Naive B cell (primary cell): ENCODE results near the gene SMIM38. TPM values are rescaled to one million over a fixed set of nuclear protein-coding genes. Genes with fewer than 3 reads are reported as not detected.
"Not testable (repeated sequence)": the region's sequence is repeated elsewhere in the genome, so short reads cannot be mapped to it uniquely, and the experiment has no call there.

Experiments used
- ATAC-seq, 2 donors: fragments of 150-1000 bp; cut with Tn5 transposase; 2 replicates each; pipeline ENCODE4 v1.10.0; 2021; ENCODE audit warnings: low read depth in 2 of 2, mild to moderate bottlenecking in 2 of 2, moderate library complexity in 2 of 2
- DNase-seq: peaks from one replicate; pipeline ENCODE4 v3.0.0; 2022
- H3K27ac Mint-ChIP-seq, 6 donors: one replicate each; pipeline ENCODE4 v1.8.0; 2020 to 2022; ENCODE audit warnings: mild to moderate bottlenecking in 6 of 6, mixed read lengths in 6 of 6, moderate library complexity in 5 of 6, inconsistent platforms in 2 of 6
- H3K27me3 Mint-ChIP-seq, 3 donors: one replicate each; pipeline ENCODE4 v1.8.0; 2021 to 2022; ENCODE audit warnings: mixed read lengths in 3 of 3, mild to moderate bottlenecking in 1 of 3
- H3K36me3 Mint-ChIP-seq, 2 donors: one replicate each; pipeline ENCODE4 v1.8.0; 2020 to 2022; ENCODE audit warnings: mixed read lengths in 2 of 2, inconsistent platforms in 1 of 2, mild to moderate bottlenecking in 1 of 2
- H3K4me1 Mint-ChIP-seq, 3 donors: one replicate each; pipeline ENCODE4 v1.8.0; 2020 to 2022; ENCODE audit warnings: mixed read lengths in 3 of 3, inconsistent platforms in 1 of 3, mild to moderate bottlenecking in 1 of 3, moderate library complexity in 1 of 3
- H3K4me3 Mint-ChIP-seq, 8 donors: one replicate each; pipeline ENCODE4 v1.8.0; 2020 to 2022; ENCODE audit warnings: mild to moderate bottlenecking in 8 of 8, mixed read lengths in 8 of 8, moderate library complexity in 8 of 8, inconsistent platforms in 2 of 8
- H3K9me3 Mint-ChIP-seq, 7 donors: one replicate each; pipeline ENCODE4 v1.8.0; 2020 to 2022; ENCODE audit warnings: mixed read lengths in 7 of 7, mild to moderate bottlenecking in 5 of 7, inconsistent platforms in 2 of 7, moderate library complexity in 1 of 7
- polyA plus RNA-seq, 6 donors: library from polyadenylated mRNA; unstranded; fragments of 300-500 nt; fragmentation: Illumina TruSeq; gene quantifications; one replicate each; pipeline ENCODE4 v1.2.3, GENCODE V29; 2021; ENCODE audit warnings: low read depth in 6 of 6

Gene SMIM38
- polyA plus RNA-seq, 6 donors from 2014 or later, result not detected

DNA sequence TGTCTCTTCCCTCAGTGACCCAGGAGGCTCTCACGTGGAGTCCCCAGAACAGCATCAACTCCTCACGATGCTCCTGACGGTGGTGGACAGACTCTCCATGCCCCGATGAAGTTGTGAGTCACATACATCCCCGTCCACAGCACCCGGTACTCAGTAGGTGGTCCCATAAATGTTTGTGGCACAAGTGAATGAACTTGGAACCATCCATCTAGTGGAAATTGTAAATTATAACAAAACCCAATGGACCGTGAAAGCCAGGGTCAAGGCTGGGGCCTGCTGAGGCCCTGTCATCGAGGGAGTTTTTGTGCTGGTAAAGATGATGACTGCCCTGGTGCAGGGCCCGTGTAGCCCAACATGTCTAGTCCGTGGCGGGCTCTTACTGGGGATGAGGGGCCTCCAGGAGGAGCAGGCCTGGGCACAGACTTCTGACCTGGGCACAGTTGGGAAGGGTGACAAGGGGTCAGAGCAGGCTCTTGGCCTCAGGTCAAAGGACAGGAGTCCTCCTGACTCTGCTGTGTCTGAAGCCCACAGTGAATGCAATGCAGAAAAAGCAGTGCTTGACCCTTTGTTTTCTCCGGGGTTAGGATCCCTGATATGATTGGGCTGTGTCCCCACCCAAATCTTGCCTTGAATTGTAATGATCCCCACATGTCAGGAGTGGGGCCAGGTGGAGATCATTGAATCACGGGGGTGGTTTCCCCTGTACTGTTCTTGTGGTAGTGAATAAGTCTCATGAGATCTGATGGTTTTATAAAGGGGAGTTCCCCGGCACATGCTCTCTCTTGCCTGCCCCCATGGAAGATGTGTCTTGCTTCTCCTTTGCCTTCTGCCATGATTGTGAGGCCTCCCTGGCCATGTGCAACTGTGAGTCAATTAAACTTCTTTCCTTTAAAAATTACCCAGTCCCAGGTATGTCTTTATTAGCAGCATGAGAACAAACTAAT lies 20.0 kb upstream of the SMIM38 start:
- Mint-ChIP-seq H3K4me3 (no peak overlapping the region), H3K27me3 (no peaks in the 10 kb centered on the region), H3K27ac (no peak overlapping the region), H3K36me3 (peaks cover 0 to 5% of the 10 kb centered on the region in 2 donors), H3K9me3 (peaks cover 0 to 19% (median 8%) of the 10 kb centered on the region in 7 donors), H3K4me1 (peaks cover 4 to 27% (median 6%) of the 10 kb centered on the region in 3 donors)
- DNase-seq (no peak), ATAC-seq (no peak)

DNA sequence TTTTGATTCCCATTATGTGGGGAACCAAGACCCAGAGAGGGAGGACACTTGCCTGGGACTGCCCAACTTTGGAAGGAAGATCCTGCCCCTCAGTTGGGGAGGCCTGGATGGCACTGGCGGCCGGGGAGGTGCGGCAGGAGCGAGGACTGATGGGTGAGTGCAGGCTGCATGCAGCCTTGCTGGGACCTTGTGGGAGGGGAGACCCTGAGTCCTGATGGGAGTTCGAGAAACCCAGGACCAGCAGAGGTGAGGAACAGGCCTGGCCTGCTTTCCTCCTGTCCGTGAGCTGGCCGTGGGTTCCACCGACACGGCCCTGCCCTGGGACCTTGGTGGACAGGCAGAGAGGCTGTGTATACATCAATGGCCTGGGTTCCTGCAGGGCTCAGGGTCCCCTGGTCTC lies 19.3 kb upstream of the SMIM38 start:
- Mint-ChIP-seq H3K27me3 (no peaks in the 10 kb centered on the region), H3K4me3 (no peak overlapping the region), H3K4me1 (peaks cover 4 to 29% (median 6%) of the 10 kb centered on the region in 3 donors), H3K9me3 (peaks cover under 1 to 27% (median 12%) of the 10 kb centered on the region in 7 donors), H3K36me3 (peaks cover under 1 to 5% of the 10 kb centered on the region in 2 donors), H3K27ac (no peak overlapping the region)
- ATAC-seq (no peak), DNase-seq (no peak)

DNA sequence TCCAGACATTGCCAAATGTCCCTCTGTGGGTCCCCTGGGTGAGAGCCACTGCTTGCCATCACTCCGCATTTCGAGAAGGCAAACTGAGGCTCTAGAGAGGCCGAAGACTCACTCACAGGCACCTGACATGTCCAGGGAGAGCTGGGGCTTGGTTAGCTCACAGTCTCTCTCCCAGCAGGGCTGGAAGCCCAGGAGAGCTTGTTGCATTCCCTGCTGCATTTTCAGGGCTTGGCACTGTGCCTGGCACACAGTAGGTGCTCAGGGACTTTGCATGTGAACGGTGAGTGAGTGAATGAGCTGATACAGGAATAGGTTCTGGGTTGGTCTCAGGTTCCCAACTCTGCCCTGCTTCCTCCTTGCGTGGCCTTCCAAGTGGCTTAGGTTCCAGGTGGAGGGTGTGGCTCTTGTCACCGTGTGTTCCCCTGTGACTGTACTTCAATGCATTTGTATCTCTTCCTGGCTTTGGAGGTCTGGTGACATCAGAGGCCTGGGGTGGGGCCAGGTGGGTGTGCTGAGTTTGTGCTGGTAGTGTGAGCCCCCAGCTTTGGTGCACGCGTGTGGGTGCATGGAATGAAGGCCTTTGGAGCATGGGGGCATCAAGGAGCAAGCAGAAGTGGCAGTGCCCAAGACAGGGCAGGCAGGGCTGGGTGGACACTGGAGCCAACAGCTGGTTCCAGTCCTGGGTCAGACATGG lies 18.4 kb upstream of the SMIM38 start:
- ATAC-seq, result no peak
- no peak overlapping the region for H3K4me3 Mint-ChIP-seq
- H3K4me1 Mint-ChIP-seq, result peaks cover 4 to 33% (median 10%) of the 10 kb centered on the region in 3 donors
- no peak overlapping the region for H3K27ac Mint-ChIP-seq
- DNase-seq, result no peak
- H3K9me3 Mint-ChIP-seq, result peaks cover 9 to 35% (median 20%) of the 10 kb centered on the region in 7 donors
- peaks cover 5 to 9% of the 10 kb centered on the region in 2 donors for H3K36me3 Mint-ChIP-seq
- H3K27me3 Mint-ChIP-seq, result no peaks in the 10 kb centered on the region

DNA sequence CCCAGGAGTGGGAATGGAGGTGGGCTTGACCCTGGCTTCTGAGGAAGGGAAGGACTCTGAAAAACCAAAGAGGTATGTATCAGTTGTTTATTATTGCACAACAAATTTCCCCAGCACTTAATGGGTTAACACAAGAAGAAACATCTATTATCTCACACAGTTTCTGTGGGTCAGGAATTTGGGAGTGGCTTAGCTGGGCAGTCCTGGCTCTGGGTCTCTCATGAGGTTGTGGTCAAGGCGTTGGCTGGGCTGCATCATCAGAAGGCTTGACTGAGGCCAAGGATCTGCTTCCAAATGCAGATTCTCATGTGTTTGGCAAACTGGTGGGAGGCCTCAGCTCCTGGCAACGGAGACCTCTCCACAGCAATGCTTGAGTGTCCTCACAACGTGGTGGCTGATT lies 17.5 kb upstream of the SMIM38 start:
- no peak for ATAC-seq
- no peaks in the 10 kb centered on the region for H3K27me3 Mint-ChIP-seq
- H3K4me3 Mint-ChIP-seq, result peak overlapping the region in 1 of 8 donors; percentile 30
- no peak for DNase-seq
- peaks cover 9 to 32% (median 26%) of the 10 kb centered on the region in 7 donors for H3K9me3 Mint-ChIP-seq
- H3K4me1 Mint-ChIP-seq, result peaks cover 4 to 33% (median 10%) of the 10 kb centered on the region in 3 donors
- H3K27ac Mint-ChIP-seq, result no peak overlapping the region
- peaks cover 3 to 10% of the 10 kb centered on the region in 2 donors for H3K36me3 Mint-ChIP-seq

DNA sequence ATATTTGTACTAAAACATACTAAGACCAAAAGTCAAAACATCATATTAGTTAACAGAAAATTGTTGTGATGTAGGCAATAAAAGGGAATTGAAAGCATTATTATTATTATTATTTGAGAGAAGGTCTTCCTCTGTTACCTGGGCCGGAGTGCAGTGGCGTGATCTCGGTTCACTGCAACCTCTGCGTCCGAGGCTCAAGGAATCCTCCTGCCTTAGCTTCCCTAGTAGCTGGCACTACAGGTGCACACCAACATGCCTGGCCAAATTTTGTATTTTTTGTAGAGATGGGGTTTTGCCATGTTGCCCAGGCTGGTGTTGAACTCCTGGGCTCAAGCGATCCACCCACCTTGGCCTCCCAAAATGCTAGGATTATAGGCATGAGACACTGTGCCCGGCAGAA lies 15.6 kb upstream of the SMIM38 start:
- not testable (repeated sequence) for ATAC-seq, H3K27me3 Mint-ChIP-seq, DNase-seq, H3K36me3 Mint-ChIP-seq
- Mint-ChIP-seq H3K4me1 (peaks cover 0 to 22% (median 4%) of the 10 kb centered on the region in 3 donors), H3K4me3 (peak overlapping the region in 1 of 8 donors; percentile 71), H3K9me3 (peaks cover 9 to 30% (median 27%) of the 10 kb centered on the region in 7 donors), H3K27ac (peak overlapping the region in 1 of 6 donors; percentile 12)

DNA sequence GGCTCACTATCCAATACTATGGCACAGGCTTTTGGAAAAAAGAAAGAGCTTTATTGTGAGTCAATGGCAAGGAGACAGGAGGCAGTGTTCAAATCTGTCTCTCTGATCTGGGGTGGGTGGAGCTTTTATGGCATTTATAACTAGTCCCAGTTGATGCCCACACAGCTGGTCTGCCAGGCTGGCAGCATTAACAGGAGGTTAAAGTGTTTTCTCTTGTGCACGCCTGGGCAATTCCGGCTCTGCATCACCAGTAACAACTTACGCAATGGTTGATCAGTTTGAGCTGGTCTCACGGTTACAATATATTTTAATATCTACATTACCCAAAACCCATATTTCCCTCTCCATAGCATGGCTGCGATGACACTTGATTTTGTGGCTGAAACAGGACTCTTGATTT lies 15.1 kb upstream of the SMIM38 start:
- Mint-ChIP-seq H3K9me3 (peaks cover 11 to 34% (median 29%) of the 10 kb centered on the region in 7 donors), H3K4me3 (peak overlapping the region in 1 of 8 donors; percentile 71), H3K36me3 (peaks cover 3 to 12% of the 10 kb centered on the region in 2 donors), H3K4me1 (peaks cover 0 to 19% (median 4%) of the 10 kb centered on the region in 3 donors), H3K27ac (peak overlapping the region in 1 of 6 donors; percentile 90), H3K27me3 (no peaks in the 10 kb centered on the region)
- ATAC-seq, result no peak
- DNase-seq, result no peak

GRCh38 chr11:69141742-69142141 lies 14.0 kb upstream of the SMIM38 start:
- Mint-ChIP-seq H3K4me1 (peaks cover 0 to 14% (median 4%) of the 10 kb centered on the region in 3 donors), H3K9me3 (peaks cover 22 to 45% (median 36%) of the 10 kb centered on the region in 7 donors), H3K27ac (peak overlapping the region in 3 of 6 donors; percentile 17 to 97 (median 25)), H3K4me3 (peak overlapping the region in 1 of 8 donors; percentile 48), H3K36me3 (peaks cover 14 to 23% of the 10 kb centered on the region in 2 donors), H3K27me3 (peaks cover 0 to 6% (median 0%) of the 10 kb centered on the region in 3 donors)
- ATAC-seq (peak in 1 of 2 donors; percentile 25), DNase-seq (no peak)

DNA sequence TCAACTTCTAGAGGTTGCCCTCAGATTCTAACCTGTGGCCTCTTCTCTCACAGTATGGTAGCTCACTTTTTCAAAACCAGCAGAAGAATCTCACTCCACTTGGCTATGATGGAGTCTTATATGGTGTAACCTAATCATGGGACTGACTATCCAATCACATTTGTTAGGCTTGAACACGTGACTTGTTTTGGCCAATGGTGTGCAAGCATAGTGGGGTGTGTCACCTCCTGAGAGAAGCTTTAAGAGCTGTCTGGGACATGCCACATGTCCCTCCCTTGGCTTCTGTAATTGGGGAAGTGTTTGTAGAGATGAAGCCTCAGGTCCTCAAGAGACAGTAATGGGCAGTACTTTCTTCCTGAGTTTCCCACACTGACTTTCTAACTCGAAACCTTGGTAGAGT lies 12.8 kb upstream of the SMIM38 start:
- Mint-ChIP-seq H3K9me3 (peaks cover 24 to 51% (median 40%) of the 10 kb centered on the region in 7 donors), H3K4me1 (peaks cover 0 to 14% (median 4%) of the 10 kb centered on the region in 3 donors), H3K27me3 (peaks cover 0 to 6% (median 0%) of the 10 kb centered on the region in 3 donors), H3K27ac (no peak overlapping the region), H3K4me3 (no peak overlapping the region), H3K36me3 (peaks cover 16 to 26% of the 10 kb centered on the region in 2 donors)
- no peak for DNase-seq
- ATAC-seq, result no peak

- Mint-ChIP-seq H3K27ac (peak overlapping the region in 1 of 6 donors; percentile 1), H3K4me1 (peaks cover 0 to 12% (median 4%) of the 10 kb centered on the region in 3 donors), H3K27me3 (peaks cover 0 to 6% (median 0%) of the 10 kb centered on the region in 3 donors), H3K4me3 (no peak overlapping the region), H3K36me3 (peaks cover 16 to 36% of the 10 kb centered on the region in 2 donors), H3K9me3 (peaks cover 24 to 63% (median 43%) of the 10 kb centered on the region in 7 donors)
- ATAC-seq (no peak), DNase-seq (no peak)
Observed at GRCh38 chr11:69144316-69145049, 11.3 kb upstream of the SMIM38 start.

- no peak for ATAC-seq
- Mint-ChIP-seq H3K36me3 (peaks cover 17 to 38% of the 10 kb centered on the region in 2 donors), H3K27ac (no peak overlapping the region), H3K4me1 (peaks cover 0 to 12% (median 4%) of the 10 kb centered on the region in 3 donors), H3K27me3 (peaks cover 0 to 6% (median 0%) of the 10 kb centered on the region in 3 donors), H3K4me3 (no peak overlapping the region), H3K9me3 (peaks cover 25 to 64% (median 44%) of the 10 kb centered on the region in 7 donors)
- no peak for DNase-seq
Observed at GRCh38 chr11:69145050-69145380, 10.7 kb upstream of the SMIM38 start.

- H3K4me1 Mint-ChIP-seq, result no peaks in the 10 kb centered on the region
- DNase-seq (no peak), ATAC-seq (no peak)
- H3K36me3 Mint-ChIP-seq, result peaks cover 28 to 33% of the 10 kb centered on the region in 2 donors
- H3K9me3 Mint-ChIP-seq, result peaks cover 18 to 50% (median 28%) of the 10 kb centered on the region in 7 donors
- no peak overlapping the region for H3K4me3 Mint-ChIP-seq
- peak overlapping the region in 1 of 6 donors; percentile 44 for H3K27ac Mint-ChIP-seq
- peaks cover 0 to 6% (median 0%) of the 10 kb centered on the region in 3 donors for H3K27me3 Mint-ChIP-seq
Observed at GRCh38 chr11:69148377-69148762, 7.4 kb upstream of the SMIM38 start.

DNA sequence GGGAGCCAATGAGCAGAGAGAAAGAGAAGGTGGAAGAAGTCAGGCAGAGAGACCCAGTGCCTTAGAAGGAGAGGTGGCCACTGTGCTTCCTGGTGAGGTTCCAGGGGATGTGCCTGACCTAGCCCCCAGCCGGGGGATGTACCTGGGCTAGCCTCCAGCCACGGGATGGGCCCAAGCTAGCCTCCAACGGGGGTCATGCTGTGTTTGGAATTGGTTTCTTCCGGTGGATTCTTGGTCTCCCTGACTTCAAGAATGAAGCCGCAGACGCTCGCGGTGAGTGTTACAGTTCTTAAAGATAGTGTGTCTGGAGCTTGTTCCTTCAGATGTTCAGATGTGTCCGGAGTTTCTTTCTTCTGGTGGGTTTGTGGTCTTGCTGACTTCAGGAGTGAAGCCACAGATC lies 6.9 kb upstream of the SMIM38 start:
- Mint-ChIP-seq H3K27ac (no peak overlapping the region), H3K27me3 (peaks cover 0 to 6% (median 0%) of the 10 kb centered on the region in 3 donors), H3K4me3 (no peak overlapping the region), H3K36me3 (peaks cover 28 to 33% of the 10 kb centered on the region in 2 donors), H3K4me1 (no peaks in the 10 kb centered on the region), H3K9me3 (peaks cover 18 to 50% (median 28%) of the 10 kb centered on the region in 7 donors)
- DNase-seq (no peak), ATAC-seq (no peak)
